Coronary artery (tissue), 2 donors: ENCODE data around the gene KCNN1.

Experiments
- DNase-seq: peaks from one replicate; pipeline ENCODE4 v3.0.0-alpha.2; 2017; ENCODE audit warnings: low spot score
- H3K27ac ChIP-seq, 2 donors: fragments of 200-600 bp; sonication (generic); one replicate each; pipeline ENCODE4 v1.5.1; 2016 to 2019
- H3K4me3 ChIP-seq: fragments of 200-600 bp; sonication (generic); 2 replicates; pipeline ENCODE4 v1.5.1; 2016; ENCODE audit warnings: mild to moderate bottlenecking, moderate library complexity
- TF ChIP-seq, protein P1 (sequence below): fragments of 200-600 bp; sonication (generic); IDR thresholded peaks from one replicate; pipeline ENCODE4 v1.5.1; 2019; ENCODE audit warnings: antibody characterized with exemption

Gene KCNN1

DNA sequence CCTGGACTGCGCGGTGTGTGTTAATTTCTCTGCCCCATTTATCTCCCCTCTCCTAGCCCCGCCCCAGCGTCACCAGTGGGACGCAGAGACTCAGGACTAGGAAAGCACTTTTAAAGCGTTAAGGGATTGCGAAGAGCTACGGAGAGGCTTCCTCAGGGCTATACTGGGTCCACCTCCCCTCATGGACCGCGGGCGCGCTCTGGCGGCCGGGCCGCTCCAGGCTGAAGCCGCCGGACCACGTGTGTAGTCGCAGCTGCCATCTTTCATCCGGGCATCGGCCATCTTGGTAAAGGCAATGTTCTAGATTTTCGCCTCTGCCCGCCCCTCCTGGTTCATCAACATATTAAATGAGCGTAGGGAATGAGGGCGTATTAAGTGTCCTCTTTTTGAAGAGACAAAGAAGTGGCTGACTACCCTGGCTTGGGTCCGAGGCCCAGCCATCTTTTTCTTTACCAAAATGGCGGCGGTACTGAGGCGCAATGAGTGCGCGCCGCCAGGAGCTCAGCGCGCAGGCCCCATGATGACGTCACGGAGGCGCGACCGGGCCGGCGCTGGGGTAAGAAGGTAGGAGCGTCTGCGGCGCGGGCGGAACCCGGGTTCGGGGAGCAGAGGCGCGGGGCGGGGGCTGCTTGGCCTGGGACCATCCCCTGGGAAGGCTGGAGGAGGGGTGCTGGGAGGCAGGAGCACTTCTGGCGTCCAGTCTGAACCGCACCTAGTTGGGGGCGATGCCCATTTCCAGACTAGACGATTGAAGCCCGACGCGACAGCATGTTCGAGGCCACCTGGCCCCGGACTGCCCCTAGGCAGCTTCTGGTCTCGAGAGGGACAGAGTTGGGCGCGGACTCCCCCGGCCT, 34.2 kb upstream of the KCNN1 start, which contains the start of gene CCDC124:
CCDC124 (plus strand) TSS at position 531 of the 854 bp plus-strand sequence. CDS start 3,406 bp downstream, outside the sequence.
- TF ChIP-seq, protein P1, sequence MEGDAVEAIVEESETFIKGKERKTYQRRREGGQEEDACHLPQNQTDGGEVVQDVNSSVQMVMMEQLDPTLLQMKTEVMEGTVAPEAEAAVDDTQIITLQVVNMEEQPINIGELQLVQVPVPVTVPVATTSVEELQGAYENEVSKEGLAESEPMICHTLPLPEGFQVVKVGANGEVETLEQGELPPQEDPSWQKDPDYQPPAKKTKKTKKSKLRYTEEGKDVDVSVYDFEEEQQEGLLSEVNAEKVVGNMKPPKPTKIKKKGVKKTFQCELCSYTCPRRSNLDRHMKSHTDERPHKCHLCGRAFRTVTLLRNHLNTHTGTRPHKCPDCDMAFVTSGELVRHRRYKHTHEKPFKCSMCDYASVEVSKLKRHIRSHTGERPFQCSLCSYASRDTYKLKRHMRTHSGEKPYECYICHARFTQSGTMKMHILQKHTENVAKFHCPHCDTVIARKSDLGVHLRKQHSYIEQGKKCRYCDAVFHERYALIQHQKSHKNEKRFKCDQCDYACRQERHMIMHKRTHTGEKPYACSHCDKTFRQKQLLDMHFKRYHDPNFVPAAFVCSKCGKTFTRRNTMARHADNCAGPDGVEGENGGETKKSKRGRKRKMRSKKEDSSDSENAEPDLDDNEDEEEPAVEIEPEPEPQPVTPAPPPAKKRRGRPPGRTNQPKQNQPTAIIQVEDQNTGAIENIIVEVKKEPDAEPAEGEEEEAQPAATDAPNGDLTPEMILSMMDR, result no peak
- Histone ChIP-seq H3K27ac (peak within 1 kb of the TSS; percentile 74 to 82), H3K4me3 (peak within 1 kb of the TSS; percentile 86)
- peak; percentile 89 for DNase-seq

DNA sequence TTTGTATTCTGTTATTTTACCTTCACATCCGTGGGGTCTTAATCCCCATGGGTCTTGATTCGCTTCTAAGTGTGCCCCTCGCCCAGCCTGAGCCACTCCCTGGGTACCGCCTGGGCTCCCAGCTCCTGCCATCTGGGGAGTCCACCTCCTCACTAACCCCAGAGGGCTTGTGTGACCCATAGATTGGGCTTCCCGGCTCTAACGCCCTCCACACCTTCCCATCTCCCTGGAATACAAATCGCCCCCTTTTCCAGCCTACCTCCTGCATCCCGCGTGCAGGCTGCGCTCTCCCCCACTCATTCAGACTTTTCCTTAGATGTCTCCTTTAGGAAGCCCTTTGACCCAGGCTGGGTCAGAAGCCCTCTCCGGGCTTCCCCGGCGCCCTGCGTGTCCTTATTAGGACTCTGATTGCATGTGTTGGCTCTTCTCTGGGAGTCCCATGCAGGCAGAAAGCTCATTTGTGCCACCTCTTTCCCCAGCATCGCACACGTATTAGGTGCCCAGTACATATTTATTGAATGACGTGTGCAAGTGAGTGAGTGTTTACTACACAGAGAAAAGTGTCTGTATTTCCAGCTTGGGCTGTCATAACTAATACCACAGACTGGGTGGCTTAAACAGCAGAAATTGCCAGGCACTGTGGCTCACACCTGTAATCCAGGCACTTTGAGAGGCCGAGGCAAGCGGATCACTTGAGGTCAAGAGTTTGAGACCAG, 33.3 kb upstream of the KCNN1 start:
- Histone ChIP-seq H3K4me3 (peak overlapping the region; percentile 86), H3K27ac (peak overlapping the region; percentile 74 to 82)
- no peak for DNase-seq
- TF ChIP-seq, protein P1, result no peak

DNA sequence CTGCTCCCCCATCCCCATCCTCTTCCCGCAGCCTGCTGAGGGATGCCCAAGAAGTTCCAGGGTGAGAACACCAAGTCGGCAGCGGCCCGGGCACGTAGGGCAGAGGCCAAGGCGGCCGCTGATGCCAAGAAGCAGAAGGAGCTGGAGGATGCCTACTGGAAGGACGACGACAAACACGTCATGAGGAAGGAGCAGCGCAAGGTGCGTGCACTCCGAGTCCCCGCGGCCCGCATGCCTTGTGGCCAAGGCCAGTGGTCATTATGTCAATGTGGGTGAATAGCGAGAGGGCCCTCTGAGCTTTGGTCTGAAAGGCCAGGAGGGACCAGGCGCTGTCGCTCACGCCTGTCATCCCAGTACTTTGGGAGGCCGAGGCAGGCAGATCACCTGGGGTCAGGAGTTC, 30.5 kb upstream of the KCNN1 start:
- Histone ChIP-seq H3K27ac (no peak overlapping the region), H3K4me3 (no peak overlapping the region)
- TF ChIP-seq, protein P1, result no peak
- DNase-seq, result no peak

DNA sequence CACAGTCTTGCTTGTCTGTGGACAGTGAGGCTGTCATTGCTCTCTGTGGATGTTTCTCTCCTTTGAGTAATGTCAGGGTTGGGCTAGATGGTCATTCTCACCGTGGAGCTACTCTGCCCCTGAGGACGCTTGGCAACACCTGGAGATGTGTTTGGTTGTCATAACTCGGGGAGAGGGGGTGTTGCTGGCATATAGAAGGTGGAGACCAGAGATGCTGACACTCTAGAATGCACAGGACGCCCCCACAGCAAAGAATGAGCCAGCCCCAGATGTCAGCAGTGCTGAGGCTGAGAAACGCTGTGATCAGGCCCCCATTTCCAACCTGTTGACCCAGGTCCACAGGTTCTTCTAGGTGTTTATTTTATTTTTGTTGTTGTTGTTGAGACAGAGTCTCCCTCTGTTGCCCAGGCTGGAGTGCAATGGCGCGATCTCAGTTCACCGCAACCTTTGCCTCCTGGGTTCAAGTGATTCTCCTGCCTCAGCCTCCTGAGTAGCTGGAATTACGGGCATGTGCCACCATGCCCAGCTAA, 29.5 kb upstream of the KCNN1 start:
- Histone ChIP-seq H3K27ac (no peak overlapping the region), H3K4me3 (no peak overlapping the region)
- DNase-seq, result no peak
- TF ChIP-seq, protein P1, result no peak

DNA sequence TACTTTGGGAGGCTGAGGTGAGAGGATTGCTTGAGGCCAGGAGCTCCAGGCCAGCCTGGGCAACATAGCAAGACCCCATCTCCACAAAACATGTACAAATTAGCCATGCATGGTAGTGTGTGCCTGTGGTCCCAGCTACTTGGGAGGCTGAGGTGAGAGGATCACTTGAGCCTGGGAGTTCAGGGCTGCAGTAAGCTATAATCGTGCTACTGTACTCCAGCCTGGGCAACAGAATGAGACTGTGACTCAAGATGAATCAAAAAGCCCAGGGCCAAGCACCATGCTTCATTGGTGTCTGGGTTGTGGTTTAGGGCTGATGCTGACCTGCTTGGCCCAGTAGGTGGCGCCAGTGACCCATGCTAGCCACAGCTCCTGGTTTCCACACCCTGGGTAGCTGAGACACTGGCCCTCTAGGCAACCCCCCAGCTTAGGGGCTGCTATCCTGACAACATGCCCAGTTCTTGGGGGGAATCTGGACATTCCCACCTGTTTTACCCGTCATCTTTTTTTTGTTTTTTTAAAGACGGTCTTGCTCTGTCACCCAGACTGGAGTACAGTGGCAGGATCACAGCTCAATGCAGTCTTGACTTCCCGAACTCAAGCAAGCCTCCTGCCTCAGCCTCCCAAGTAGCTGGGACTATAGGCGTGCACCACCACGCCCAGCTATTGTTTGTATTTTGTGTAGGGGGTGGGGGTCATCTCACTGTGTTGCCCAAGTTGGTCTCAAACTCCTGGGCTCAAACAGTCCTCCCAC, 28.6 kb upstream of the KCNN1 start:
- TF ChIP-seq, protein P1, result peak; percentile 96
- H3K27ac ChIP-seq, result no peak overlapping the region
- H3K4me3 ChIP-seq, result no peak overlapping the region
- no peak for DNase-seq

DNA sequence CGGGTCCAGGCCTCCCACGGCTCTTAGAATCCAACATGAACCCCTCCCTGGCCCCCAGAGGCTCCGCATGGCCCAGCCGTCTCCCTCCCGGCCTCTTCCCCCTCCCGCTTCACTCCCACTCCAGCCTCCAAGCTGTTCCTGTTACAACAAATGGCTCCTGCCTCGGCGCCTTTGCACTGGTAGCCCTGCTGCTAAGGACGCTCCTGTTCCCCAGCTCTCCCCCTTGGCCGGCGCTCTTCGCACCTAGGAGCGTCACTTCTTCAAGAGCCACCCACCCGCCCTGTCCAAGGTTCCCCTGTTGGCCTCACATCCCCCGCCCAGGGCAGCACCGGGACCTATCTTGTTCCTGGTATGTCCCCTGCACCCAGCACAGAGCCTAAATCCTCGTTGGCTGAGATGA, 24.7 kb upstream of the KCNN1 start:
- Histone ChIP-seq H3K4me3 (no peak overlapping the region), H3K27ac (no peak overlapping the region)

More for the DNA sequence above, 24.7 kb upstream of the KCNN1 start:
- DNase-seq, result no peak
- TF ChIP-seq, protein P1, result no peak
